NT2/D1 (cell line): ENCODE results near the gene LRMDA.

Experiments used
- DNase-seq: peaks from one replicate; pipeline ENCODE4 v3.0.0-alpha.2; 2011; ENCODE audit warnings: low read depth, low spot score
- H3K27me3 ChIP-seq: 2 replicates; pipeline ENCODE4 v1.6.0; 2011; ENCODE audit warnings: mild to moderate bottlenecking; ENCODE audit not compliant: insufficient read length, insufficient read depth
- H3K36me3 ChIP-seq: 2 replicates; pipeline ENCODE4 v1.6.1; 2011; ENCODE audit warnings: mild to moderate bottlenecking, low read length, mixed read lengths; ENCODE audit not compliant: insufficient read depth, insufficient read length
- H3K4me1 ChIP-seq: 2 replicates; pipeline ENCODE4 v1.5.1; 2011; ENCODE audit not compliant: insufficient read depth, insufficient read length
- H3K4me3 ChIP-seq: 2 replicates; pipeline ENCODE4 v1.5.1; 2011; ENCODE audit warnings: low read depth; ENCODE audit not compliant: insufficient read length
- H3K9ac ChIP-seq: 2 replicates; pipeline ENCODE4 v1.6.0; 2011; ENCODE audit warnings: low read depth; ENCODE audit not compliant: insufficient read length
- H3K9me3 ChIP-seq: 2 replicates; pipeline ENCODE4 v1.5.1; 2011; ENCODE audit warnings: mild to moderate bottlenecking, low read length; ENCODE audit not compliant: insufficient read depth
- SUZ12 ChIP-seq: IDR thresholded peaks from 2 replicates; pipeline ENCODE4 v1.6.1; 2011; ENCODE audit not compliant: insufficient read length, insufficient read depth; ENCODE audit errors: extremely low read depth
- YY1 ChIP-seq: IDR thresholded peaks from 2 replicates; pipeline ENCODE4 v1.6.1; 2011; ENCODE audit not compliant: insufficient read length, insufficient read depth
- ZNF274 ChIP-seq: IDR thresholded peaks from 2 replicates; pipeline ENCODE4 v1.6.1; 2011; ENCODE audit warnings: mild to moderate bottlenecking, low read depth, low read length

The LRMDA gene

GRCh38 chr10:75586814-75587213 lies 155.4 kb downstream of the LRMDA start:
- TF ChIP-seq ZNF274 (no peak), SUZ12 (no peak), YY1 (no peak)
- Histone ChIP-seq H3K27me3 (no peaks in the 10 kb centered on the region), H3K36me3 (no peaks in the 10 kb centered on the region)

GRCh38 chr10:75588031-75588430 lies 156.6 kb downstream of the LRMDA start:
- TF ChIP-seq YY1 (no peak), ZNF274 (no peak), SUZ12 (no peak)
- Histone ChIP-seq H3K9me3 (peaks cover 12% of the 10 kb centered on the region; the same call in 1 of the 2 replicates), H3K9ac (no peak overlapping the region), H3K36me3 (no peaks in the 10 kb centered on the region), H3K4me3 (no peak overlapping the region), H3K4me1 (no peaks in the 10 kb centered on the region), H3K27me3 (no peaks in the 10 kb centered on the region)
- no peak for DNase-seq

More at GRCh38 chr10:75586814-75587213, 155.4 kb downstream of the LRMDA start:
- no peak overlapping the region for H3K4me3 ChIP-seq
- DNase-seq = no peak
- no peak overlapping the region for H3K9ac ChIP-seq
- peaks cover 24% of the 10 kb centered on the region; the same call in 1 of the 2 replicates for H3K9me3 ChIP-seq
- H3K4me1 ChIP-seq = no peaks in the 10 kb centered on the region

GRCh38 chr10:75589895-75590654 lies 158.7 kb downstream of the LRMDA start:
- no peaks in the 10 kb centered on the region for H3K27me3 ChIP-seq
- H3K4me1 ChIP-seq = no peaks in the 10 kb centered on the region
- H3K4me3 ChIP-seq = no peak overlapping the region
- H3K9me3 ChIP-seq = no peaks in the 10 kb centered on the region; the same call in 1 of the 2 replicates
- H3K36me3 ChIP-seq = no peaks in the 10 kb centered on the region
- no peak overlapping the region for H3K9ac ChIP-seq
- TF ChIP-seq SUZ12 (no peak), YY1 (no peak), ZNF274 (no peak)
- no peak for DNase-seq

- Histone ChIP-seq H3K27me3 (no peaks in the 10 kb centered on the region), H3K4me1 (no peaks in the 10 kb centered on the region), H3K36me3 (no peaks in the 10 kb centered on the region), H3K9me3 (no peaks in the 10 kb centered on the region; the same call in 1 of the 2 replicates), H3K4me3 (no peak overlapping the region), H3K9ac (no peak overlapping the region)
- TF ChIP-seq YY1 (no peak), SUZ12 (no peak), ZNF274 (no peak)
- DNase-seq = no peak
Observed at GRCh38 chr10:75592151-75592787, 160.8 kb downstream of the LRMDA start.

- no peaks in the 10 kb centered on the region for H3K4me1 ChIP-seq
- no peak for TF ChIP-seq ZNF274
- no peak for TF ChIP-seq YY1
- no peak for TF ChIP-seq SUZ12
- no peak overlapping the region for H3K9ac ChIP-seq
Observed at GRCh38 chr10:75592791-75593643, 161.6 kb downstream of the LRMDA start.

GRCh38 chr10:75593692-75594556 lies 162.5 kb downstream of the LRMDA start:
- no peak for TF ChIP-seq YY1
- H3K9me3 ChIP-seq = no peaks in the 10 kb centered on the region
- no peak overlapping the region for H3K4me3 ChIP-seq
- H3K27me3 ChIP-seq = peaks cover 14% of the 10 kb centered on the region
- H3K36me3 ChIP-seq = no peaks in the 10 kb centered on the region
- no peaks in the 10 kb centered on the region for H3K4me1 ChIP-seq
- H3K9ac ChIP-seq = no peak overlapping the region
- no peak for DNase-seq

More at GRCh38 chr10:75592791-75593643, 161.6 kb downstream of the LRMDA start:
- no peaks in the 10 kb centered on the region; the same call in 1 of the 2 replicates for H3K9me3 ChIP-seq
- no peaks in the 10 kb centered on the region for H3K36me3 ChIP-seq
- DNase-seq = no peak
- peaks cover 5% of the 10 kb centered on the region for H3K27me3 ChIP-seq
- no peak overlapping the region for H3K4me3 ChIP-seq
